Measurements from ENCODE around the gene MRPL58. TPM values are rescaled to one million over a fixed set of nuclear protein-coding genes. Genes with fewer than 3 reads are reported as not detected.

Gene MRPL58
- total RNA-seq, 4 donors from 2014 or later = 1.00 to 41.3 (median 37.4) TPM; not detected in 1

DNA sequence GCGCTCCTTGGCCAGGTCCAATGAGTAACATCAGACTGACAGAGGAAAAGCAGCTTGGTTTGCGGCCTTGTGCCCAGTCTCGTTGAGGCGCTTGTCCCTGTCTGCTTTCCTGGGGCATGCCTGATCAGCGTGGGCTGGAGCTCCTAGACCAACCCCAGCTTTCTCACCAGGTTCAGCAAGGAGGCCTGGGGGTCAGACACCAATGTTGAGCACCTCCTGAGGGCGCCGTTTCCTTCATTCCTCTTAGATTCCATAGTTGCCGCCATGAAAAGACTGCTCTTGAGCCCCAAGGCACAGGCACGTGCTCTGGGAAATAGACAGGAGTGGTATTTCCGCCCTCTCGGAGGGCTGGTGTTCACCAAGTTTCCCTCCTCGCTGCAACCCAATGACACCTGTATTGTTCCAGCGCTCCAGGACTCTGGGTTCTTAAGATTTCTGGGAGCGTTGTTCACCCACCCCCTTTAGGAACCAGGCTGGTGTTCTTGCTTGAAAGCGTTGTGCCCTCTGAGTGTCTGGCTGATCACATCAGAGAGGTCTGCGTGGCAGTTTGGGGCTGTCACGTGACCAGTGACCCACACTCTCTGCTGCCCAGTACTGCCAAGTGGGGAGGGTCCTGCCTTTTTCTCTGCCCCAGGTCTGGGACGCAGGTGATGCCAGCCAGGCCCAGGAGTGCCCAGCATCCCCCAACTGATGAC is 52.5 kb downstream of the MRPL58 start:
- WGBS, 2 donors (ENCODE audit: low coverage in 1 of 2) = 94 to 97% methylated on average over 10 to 18 of the region's 18 CpGs
- TF ChIP-seq EP300 (IDR thresholded peaks at IDR 0.05; ENCODE audit: low read depth) = no peak
- Histone ChIP-seq H3K36me3 (peaks cover 0 to 26% (median 10%) of the 10 kb centered on the region in 4 donors), H3K9me3 (no peaks in the 10 kb centered on the region), H3K4me3 (no peak overlapping the region), H3K4me1 (peaks cover 0 to 5% (median 2%) of the 10 kb centered on the region in 4 donors), H3K27me3 (no peaks in the 10 kb centered on the region), H3K27ac (no peak overlapping the region)
- in situ Hi-C loops (cut with MboI; ENCODE audit: low pct_ligation_motif_present in 1 of 4, low pct_unique_long_range_greater_than_20kb in 1 of 4, low sequenced_read_pairs in 3 of 4) = no loop called here
- DNase-seq = no peak
- intact Hi-C loops (cut with DNase I; ENCODE audit: low total_unique reads) = no loop called here

DNA sequence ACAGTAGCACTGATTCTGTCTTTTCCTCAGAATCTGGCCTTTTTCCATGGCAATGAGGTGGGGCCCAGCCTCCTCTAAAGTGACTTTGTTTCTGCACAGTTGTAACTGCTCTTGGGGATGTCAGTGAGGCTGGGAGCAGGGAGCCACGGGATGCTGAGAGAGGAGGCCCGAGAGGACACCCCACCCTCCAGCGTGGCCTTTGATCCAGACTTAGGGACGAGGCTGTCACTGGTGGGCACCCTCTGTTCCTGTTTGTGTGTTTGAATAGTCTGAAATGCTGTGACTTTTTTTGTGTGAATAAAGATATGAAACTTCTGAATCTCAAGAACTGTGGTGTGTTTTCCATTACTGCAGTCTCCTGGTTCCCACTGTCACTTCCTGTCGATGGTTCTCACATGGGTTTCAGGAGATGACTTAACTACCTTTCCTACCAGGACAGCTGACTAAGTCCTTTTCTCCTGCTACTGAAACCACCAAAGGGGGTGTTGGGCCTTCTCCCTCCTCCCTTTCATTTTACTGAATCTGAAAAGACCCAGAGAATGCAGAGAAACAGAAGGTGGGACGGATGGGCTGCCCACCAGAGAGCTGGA is 53.2 kb downstream of the MRPL58 start:
- Histone ChIP-seq H3K4me1 (no peaks in the 10 kb centered on the region), H3K36me3 (peaks cover 0 to 26% (median 10%) of the 10 kb centered on the region in 4 donors), H3K27me3 (no peaks in the 10 kb centered on the region), H3K27ac (no peak overlapping the region), H3K4me3 (no peak overlapping the region), H3K9me3 (no peaks in the 10 kb centered on the region)
- TF ChIP-seq POLR2AphosphoS5 (IDR thresholded peaks at IDR 0.05) (no peak), EP300 (IDR thresholded peaks at IDR 0.05; ENCODE audit: low read depth) (no peak), POLR2A (IDR thresholded peaks at IDR 0.05) (no peak)
- TF ChIP-seq, protein P1, sequence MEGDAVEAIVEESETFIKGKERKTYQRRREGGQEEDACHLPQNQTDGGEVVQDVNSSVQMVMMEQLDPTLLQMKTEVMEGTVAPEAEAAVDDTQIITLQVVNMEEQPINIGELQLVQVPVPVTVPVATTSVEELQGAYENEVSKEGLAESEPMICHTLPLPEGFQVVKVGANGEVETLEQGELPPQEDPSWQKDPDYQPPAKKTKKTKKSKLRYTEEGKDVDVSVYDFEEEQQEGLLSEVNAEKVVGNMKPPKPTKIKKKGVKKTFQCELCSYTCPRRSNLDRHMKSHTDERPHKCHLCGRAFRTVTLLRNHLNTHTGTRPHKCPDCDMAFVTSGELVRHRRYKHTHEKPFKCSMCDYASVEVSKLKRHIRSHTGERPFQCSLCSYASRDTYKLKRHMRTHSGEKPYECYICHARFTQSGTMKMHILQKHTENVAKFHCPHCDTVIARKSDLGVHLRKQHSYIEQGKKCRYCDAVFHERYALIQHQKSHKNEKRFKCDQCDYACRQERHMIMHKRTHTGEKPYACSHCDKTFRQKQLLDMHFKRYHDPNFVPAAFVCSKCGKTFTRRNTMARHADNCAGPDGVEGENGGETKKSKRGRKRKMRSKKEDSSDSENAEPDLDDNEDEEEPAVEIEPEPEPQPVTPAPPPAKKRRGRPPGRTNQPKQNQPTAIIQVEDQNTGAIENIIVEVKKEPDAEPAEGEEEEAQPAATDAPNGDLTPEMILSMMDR (IDR thresholded peaks at IDR 0.05) = no peak
- no peak for DNase-seq
- intact Hi-C loops (cut with DNase I; ENCODE audit: low total_unique reads) (no loop called here), in situ Hi-C loops (cut with MboI; ENCODE audit: low pct_ligation_motif_present in 1 of 4, low pct_unique_long_range_greater_than_20kb in 1 of 4, low sequenced_read_pairs in 3 of 4) (no loop called here)
- 76 to 92% methylated on average over 2 to 6 of the region's 6 CpGs for WGBS, 2 donors (ENCODE audit: low coverage in 1 of 2)

DNA sequence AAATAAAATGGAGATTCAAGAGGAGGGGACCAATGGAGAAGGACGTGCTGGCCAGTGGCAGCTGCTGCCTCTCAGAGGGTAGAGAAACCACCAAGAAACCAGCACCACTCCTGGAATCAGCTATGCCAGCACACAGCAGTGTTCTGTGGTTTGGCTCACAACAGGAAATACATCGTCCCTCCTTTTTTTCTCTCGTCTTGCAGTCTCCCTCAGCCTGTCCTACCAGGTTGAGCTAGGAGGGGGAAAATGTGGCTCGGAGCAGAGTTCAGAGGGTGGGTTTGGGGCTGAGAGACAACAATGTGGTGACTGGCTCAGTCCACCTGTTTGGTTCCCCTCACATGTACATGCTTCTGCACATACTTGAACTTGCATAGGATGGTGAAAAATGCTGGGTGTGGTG is 55.4 kb downstream of the MRPL58 start:
- TF ChIP-seq POLR2A (IDR thresholded peaks at IDR 0.05) = no peak
- no peak for TF ChIP-seq POLR2AphosphoS5 (IDR thresholded peaks at IDR 0.05)
- no peak for TF ChIP-seq EP300 (IDR thresholded peaks at IDR 0.05; ENCODE audit: low read depth)
- TF ChIP-seq, protein P1 (IDR thresholded peaks at IDR 0.05) = no peak
- no peak for DNase-seq
- in situ Hi-C loops (cut with MboI; ENCODE audit: low pct_ligation_motif_present in 1 of 4, low pct_unique_long_range_greater_than_20kb in 1 of 4, low sequenced_read_pairs in 3 of 4) = no loop called here

DNA sequence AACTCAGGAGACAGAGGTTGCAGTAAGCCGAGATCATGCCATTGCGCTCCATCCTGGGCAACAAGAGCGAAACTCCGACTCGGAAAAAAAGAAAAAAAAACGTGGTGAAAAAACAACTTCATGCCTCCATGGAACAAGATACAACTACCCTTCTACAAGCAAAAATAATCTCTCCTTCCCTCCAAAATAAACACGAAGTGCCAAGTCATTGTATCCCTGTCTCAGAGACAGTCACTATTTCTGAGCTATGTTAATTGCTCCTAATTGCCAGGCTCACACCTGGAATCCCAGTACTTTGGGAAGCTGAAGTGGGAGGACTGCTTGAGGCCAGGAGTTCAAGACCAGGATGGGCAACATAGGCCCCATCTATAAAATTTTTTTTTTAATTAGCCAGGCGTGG is 56.3 kb downstream of the MRPL58 start:
- 75 to 76% methylated on average over 7 to 8 of the region's 8 CpGs for WGBS, 2 donors (ENCODE audit: low coverage in 1 of 2)
- no peak for TF ChIP-seq EP300 (IDR thresholded peaks at IDR 0.05; ENCODE audit: low read depth)
- TF ChIP-seq POLR2A (IDR thresholded peaks at IDR 0.05) = no peak
- TF ChIP-seq POLR2AphosphoS5 (IDR thresholded peaks at IDR 0.05) = no peak
- TF ChIP-seq, protein P1 (IDR thresholded peaks at IDR 0.05) = no peak
- H3K9me3 ChIP-seq = no peaks in the 10 kb centered on the region
- H3K36me3 ChIP-seq = peaks cover 0 to 8% (median 0%) of the 10 kb centered on the region in 4 donors
- H3K4me3 ChIP-seq = no peak overlapping the region
- H3K27ac ChIP-seq = no peak overlapping the region
- no peaks in the 10 kb centered on the region for H3K27me3 ChIP-seq
- intact Hi-C loops (cut with DNase I; ENCODE audit: low total_unique reads) (no loop called here), in situ Hi-C loops (cut with MboI; ENCODE audit: low pct_ligation_motif_present in 1 of 4, low pct_unique_long_range_greater_than_20kb in 1 of 4, low sequenced_read_pairs in 3 of 4) (no loop called here)
- H3K4me1 ChIP-seq = peaks cover under 1 to 7% (median 7%) of the 10 kb centered on the region in 4 donors
- DNase-seq = no peak

More for the DNA sequence above, 55.4 kb downstream of the MRPL58 start:
- Histone ChIP-seq H3K4me1 (no peaks in the 10 kb centered on the region), H3K27me3 (no peaks in the 10 kb centered on the region), H3K36me3 (peaks cover 0 to 16% (median 3%) of the 10 kb centered on the region in 4 donors), H3K9me3 (no peaks in the 10 kb centered on the region), H3K27ac (no peak overlapping the region), H3K4me3 (no peak overlapping the region)
- intact Hi-C loops (cut with DNase I; ENCODE audit: low total_unique reads) = no loop called here
- WGBS, 2 donors (ENCODE audit: low coverage in 1 of 2) = 62 to 75% methylated on average over 1 to 4 of the region's 4 CpGs

All from transverse colon (tissue), 4 donors.